Activated naive CD8-positive, alpha-beta T cell (primary cell): ENCODE results near the gene N4BP3.

ENCODE experiments used
- H3K27ac Mint-ChIP-seq: one replicate; pipeline ENCODE4 v1.8.0; 2021; ENCODE audit warnings: mixed read lengths
- H3K27me3 Mint-ChIP-seq: one replicate; pipeline ENCODE4 v1.8.0; 2021; ENCODE audit warnings: mixed read lengths
- H3K36me3 Mint-ChIP-seq: one replicate; pipeline ENCODE4 v1.8.0; 2021; ENCODE audit warnings: mixed read lengths
- H3K4me1 Mint-ChIP-seq: one replicate; pipeline ENCODE4 v1.8.0; 2021; ENCODE audit warnings: low read depth, mixed read lengths
- H3K4me3 Mint-ChIP-seq: one replicate; pipeline ENCODE4 v1.8.0; 2021; ENCODE audit warnings: mild to moderate bottlenecking, mixed read lengths
- H3K9me3 Mint-ChIP-seq: one replicate; pipeline ENCODE4 v1.8.0; 2021; ENCODE audit warnings: low read depth, mixed read lengths

Gene N4BP3

DNA sequence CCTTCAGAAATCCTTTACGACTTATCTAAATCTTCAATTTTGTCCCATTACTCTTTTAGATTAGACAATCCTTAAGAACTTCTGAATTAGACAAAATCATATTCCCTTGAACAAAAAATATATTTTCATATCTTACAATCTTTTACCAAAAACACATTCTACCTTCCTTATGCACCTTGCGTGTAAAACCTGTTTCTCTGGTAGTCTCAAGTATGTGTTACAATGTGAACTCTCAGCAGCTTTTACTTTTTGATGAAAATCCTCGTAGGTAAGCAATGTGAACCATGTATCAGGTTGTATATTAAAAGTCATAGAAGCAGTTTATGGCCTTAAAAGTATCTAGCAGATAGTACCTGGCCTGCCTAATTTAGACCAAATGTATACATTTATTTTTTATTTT lies 61.1 kb downstream of the N4BP3 start:
- Mint-ChIP-seq H3K9me3 (no peaks in the 10 kb centered on the region), H3K27ac (no peak overlapping the region), H3K27me3 (no peaks in the 10 kb centered on the region), H3K4me1 (no peaks in the 10 kb centered on the region), H3K4me3 (no peak overlapping the region), H3K36me3 (no peaks in the 10 kb centered on the region)
